CD4-positive, alpha-beta T cell treated with Interleukin-1 beta for 1 hour (primary cell): ENCODE data around the gene TRAPPC6A.
A peak's percentile ranks its signal among the peaks of the same experiment; 100 is the strongest.

Source experiments
- DNase-seq, 2 donors: peaks; one replicate each; pipeline ENCODE4 v3.0.0-alpha.2; 2020 to 2022

TRAPPC6A gene, protein sequence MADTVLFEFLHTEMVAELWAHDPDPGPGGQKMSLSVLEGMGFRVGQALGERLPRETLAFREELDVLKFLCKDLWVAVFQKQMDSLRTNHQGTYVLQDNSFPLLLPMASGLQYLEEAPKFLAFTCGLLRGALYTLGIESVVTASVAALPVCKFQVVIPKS

DNA sequence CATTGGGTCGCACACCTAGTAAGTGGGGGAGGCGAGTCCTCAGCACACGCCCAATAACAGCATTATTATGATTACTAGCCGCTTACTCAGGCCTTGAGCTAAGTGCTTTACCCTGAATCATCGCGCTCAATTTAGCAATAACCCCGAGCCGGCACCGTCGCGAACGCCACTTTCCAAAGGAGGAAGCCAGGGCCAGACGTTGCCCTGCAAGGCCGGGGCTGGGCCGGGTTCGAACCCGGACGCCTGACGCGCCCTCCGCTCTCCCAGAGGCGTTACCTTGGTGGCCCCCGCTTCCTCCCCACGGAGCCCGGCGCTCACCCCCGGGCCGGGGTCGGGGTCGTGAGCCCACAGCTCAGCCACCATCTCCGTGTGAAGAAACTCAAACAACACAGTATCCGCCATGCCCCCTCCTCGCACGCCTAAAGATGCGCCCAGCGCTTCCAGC is at the start of gene TRAPPC6A:
Gene TRAPPC6A, minus strand, starts transcription at position 421 of the 445 bp plus-strand sequence. Its CDS starts 19 bp downstream, at position 402.
- no peak for DNase-seq

DNA sequence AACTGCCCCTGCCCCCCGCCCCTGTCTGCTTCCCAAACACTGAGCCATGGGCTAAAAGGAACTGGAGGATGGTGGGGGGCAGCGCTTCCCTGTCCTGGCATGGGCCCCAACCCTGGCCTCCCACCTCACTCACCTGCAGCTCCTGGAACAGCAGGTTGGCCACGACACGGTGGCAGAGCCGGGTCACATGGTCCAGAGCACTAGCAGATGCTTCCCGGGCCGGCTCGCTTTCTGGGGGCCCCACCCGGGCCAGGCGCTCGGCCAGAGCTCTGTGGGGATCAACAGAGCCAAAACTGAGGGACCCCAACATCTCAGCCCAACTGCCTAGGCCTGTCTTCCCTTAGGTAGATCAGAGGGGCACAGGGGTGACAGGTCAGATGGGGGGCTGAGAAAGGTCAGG is 46.6 kb upstream of the TRAPPC6A start:
- no peak for DNase-seq

DNA sequence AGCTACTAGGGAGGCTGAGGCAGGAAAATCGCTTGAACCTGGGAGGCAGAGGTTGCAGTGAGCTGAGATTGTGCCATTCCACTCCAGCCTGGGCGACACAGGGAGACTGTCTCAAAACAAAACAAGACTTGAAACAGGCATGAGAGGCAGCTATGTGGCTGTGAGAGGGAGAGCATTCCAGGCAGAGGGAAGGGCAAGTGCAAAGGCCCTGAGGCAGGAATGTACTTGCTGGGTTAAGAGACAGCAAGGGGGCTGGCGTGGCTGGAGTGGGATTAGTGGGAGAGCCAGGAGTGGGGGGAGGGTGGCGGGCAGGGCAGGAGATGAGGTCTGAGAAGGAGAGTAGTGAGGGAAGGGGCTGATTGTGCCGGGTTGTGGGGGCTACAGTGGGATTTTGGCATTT is 45.8 kb upstream of the TRAPPC6A start:
- no peak for DNase-seq

DNA sequence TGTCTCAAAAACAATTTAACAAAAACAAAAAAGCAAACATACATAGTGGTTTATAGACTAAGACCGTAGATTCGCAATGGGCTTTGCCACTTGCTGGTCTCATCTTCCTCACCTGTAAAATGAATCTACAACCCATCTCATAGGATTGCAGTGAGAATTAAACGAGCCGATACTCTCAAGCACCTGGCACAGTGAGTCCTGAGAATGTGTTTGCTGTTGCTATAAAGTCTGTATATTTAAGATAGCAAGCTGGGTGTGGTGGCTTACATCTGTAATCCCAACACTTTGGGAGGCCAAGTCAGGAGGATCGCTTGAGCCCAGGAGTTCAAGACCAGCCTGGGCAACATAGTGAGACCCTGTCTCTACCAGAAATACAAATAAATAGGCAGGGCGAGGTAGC is 44.7 kb upstream of the TRAPPC6A start:
- no peak for DNase-seq

DNA sequence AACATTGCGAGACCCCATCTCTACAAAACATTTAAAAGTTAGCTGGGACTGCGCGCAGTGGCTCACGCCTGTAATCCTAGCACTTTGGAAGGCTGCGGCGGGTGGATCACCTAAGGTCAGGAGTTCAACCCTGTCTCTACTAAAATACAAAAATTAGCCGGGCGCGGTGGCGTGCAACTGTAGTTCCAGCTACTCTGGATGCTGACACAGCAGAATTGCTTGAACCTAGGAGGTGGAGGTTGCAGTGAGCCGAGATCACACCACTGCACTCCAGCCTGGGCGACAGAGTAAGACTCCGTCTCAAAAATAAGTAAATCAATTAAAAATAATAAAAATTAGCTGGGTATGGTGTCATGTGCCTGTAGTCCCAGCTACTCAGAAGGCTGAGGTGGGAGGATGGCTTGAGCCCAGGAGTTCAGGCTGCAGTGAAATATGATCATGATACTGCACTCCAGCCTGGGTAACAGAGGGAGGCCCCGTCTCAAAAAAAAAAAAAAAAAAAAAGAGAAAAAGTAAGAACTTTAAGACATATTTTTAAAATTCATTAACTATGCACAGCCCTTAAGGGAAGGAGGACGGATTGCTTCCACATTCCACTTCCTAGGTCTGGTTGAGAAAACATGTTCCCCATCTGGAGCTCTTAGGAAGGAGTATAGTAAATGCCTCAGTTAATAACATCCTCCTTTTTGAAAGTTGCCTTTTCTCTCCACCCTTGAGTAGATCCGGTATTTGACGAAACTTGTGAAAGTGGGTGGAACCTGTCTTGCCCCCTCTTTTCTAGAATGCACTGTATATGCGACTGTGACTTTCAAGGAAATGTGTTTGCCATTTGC is 41.1 kb upstream of the TRAPPC6A start:
- DNase-seq = no peak

DNA sequence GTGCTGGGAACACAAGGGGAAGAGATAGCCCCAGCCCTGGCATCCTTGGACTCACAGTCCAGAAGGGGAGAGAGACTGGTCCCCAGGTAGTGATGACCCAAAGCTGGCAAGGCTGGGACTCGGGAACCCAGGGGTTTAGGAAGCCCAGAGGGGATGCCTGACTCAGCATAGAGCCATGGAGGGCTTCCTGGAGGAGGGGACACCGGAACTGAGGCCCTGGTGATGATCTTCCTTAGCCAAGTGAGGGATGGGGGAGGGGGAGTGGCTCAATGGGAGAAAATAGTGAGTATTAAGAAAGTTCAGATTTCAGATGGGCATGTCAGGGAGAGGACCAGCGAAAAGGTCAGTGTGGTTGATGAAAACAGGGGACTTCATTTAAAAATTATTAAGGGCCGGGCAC is 40.4 kb upstream of the TRAPPC6A start:
- DNase-seq = no peak

DNA sequence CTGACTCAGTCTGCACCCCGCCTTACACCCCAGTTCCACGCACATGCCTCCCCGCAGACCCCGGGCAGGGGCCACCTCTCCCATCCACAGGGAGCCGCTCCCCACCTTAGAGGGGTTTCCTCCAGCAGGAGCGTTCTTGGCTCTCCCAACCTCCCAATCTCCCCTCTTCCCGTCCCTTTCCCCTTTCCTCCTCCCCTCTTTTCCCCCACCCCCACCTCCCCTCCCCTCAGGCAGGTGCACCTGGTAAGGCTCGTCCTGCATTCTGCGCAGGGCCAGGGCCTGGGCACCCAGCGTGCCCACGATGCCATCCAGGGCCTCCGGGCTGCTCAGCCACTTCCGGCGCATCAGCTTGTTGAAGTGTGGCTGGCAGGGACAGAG is 39.9 kb upstream of the TRAPPC6A start:
- no peak for DNase-seq

DNA sequence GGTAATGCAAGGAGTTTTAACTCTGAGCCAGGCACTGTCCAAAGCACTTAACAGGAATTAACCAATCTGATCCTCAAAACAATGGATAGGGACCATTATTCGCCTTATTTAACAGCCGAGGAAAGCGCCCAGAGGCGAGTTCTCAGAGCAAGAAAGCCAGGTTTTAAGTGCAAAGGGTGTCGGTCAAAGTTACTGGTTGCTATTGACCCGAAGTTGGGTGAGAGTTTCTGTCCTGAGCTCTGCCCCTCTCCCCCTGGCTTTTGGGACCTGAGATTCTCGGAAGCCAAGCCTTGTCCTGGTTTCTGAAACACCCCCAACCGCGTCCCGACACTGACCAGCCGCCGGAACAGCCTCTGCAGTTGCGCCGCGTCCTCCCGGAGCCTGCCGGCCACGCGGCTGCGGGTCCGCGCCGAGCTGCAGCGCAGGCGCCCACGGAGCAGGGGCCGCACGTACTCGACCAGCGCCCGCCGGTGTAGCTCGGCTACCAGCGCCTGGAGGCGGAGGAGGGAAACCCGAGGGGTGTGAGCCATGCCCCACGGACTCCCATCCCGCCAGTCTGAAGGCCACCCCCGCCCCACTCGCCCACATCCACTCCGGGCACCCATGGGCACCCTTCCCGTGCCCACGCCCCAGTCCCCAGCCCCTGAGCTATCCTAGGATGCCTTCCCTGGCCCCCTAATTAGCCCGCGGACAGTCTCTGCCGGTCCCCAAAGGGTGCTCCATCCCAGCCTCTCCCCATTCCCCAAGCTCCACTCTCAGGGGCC is 39.3 kb upstream of the TRAPPC6A start:
- DNase-seq = no peak

DNA sequence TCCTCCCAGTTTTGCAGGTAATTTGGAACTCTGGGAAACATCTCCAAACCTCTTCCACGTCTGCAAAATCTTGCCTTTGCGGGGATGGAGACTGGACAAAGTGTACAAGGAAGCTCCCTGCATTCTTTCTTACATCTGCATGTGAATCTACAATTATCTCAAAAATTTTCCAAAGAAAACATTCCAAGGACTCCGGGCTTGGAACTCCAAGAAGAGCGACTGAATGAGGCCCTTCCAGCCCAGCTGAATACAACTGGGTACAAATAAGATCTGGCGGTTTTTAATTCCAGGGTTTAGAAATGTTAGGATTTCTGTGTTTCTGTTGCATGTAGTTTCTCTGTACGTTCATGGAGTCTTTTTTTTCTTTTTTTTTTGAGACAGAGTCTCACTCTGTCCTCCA is 38.6 kb upstream of the TRAPPC6A start:
- no peak for DNase-seq

DNA sequence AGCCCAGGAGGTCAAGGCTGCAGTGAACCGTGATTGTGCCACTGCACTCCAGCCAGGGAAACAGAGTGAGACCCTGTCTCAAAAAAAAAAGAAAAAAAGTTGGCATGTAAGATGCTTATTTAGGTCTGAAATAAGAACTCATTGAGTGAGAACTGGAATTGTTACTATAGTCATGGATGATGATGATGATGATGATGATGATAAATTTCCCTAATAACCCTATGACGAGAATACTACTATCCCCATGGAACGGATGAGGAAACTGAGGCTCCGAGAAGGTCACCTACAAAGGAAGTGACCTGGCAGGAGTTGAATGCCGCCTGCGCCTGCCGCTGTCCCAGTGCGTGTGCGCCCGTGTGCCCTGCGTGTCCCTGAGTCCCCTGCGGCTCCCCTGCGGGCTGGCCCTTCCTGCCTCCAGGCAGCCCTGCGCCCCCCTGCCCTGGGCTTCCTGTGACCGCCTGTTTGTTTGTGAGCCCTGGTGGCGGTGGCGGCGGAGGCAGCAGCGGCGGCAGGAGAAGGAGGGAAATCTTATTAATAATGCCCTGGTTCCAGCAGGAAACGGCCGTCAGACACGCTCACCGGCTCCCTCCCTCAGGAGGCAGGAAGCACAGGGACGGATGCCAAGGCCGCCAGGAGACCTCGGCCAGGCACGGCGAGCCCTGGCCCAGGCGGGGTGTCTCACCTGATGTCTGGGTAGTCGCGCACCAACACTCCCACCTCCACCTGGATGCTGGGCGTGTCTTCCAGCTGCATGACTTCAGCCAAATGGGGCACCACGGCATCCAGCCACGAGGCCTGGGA is 37.6 kb upstream of the TRAPPC6A start:
- no peak for DNase-seq

DNA sequence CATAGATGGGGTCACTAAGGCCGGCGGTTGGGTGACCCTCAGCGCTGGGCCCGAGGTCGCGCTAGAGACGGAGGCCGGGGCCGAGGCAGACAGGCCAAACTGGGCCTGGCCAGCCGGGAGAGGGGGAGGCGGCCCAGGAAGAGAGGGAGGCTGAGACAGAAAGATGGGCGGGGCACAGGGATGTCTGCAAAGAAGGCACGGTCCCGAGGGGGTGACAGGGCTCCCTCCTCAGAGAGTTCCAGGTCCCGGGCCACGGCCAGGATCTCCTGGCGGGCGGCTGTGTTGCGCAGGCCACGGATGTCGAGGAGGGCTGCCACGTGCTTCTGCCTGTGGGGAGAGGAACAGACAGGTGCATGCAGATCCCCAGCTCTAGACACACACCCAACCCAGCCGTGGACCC is 35.0 kb upstream of the TRAPPC6A start:
- no peak for DNase-seq

DNA sequence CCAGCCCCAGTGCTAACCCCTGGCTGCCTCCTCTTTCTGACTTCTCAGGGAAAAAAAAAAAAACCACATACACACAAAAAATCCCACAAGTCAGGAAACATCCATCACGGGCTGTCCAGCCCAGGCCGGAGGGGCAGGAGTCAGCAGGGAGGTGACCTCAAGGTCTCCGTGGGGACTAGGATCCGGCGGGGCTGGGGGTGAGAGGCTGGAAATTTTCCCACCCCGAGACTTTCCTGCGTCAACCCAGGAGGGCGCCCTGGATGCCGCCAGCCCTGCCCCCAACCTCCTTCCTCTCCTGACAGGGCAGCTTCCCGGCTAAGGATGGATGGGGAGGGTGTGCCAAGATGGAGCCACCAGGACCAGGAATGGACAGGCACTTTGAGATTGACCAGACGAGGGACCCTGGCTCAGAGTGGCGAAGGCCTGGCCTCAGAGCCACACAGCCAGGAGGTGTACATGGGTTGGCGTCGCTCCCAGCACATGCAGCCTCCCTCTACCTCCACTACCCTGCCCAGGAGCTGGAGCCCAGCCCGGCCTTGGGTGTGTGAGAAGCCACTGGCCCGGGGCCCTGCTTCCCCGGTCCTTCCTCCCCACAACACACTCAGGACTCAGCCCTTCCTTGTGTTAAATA is 33.8 kb upstream of the TRAPPC6A start:
- no peak for DNase-seq

DNA sequence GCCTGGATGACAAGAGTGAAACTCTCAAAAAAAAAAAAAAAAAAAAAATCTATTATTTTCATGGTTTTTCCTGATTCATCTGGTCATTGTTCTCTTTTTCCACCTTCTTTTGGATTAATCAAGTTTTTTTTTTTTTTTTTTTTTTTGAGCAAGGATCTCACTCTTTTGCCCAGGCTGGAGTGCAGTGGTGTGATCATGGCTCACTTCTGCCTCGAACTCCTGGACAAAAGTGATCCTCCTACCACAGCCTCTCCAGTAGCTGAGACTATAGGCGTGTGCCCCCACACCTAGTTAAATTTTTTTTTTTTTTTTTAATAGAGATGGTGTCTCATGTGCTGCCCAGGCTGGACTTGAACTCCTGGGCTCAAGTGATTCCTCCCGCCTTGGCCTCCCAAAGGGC is 28.3 kb upstream of the TRAPPC6A start:
- no peak for DNase-seq

DNA sequence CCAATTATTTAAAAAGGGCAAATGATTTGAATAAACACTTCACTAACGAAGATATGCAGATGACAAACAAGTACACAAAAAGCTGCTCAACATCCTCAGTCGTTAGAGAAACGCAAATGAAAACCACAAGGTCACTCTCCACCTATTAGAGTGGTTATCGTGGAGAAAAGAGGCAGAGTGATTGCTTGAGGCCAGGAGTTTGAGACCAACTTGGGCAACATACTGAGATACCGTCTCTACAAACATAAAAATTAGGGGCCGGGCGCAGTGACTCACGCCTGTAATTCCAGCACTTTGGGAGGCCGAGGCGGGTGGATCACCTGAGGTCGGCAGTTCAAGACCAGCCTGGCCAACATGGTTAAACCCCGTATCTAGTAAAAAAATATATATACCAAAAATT is 27.8 kb upstream of the TRAPPC6A start:
- no peak for DNase-seq

DNA sequence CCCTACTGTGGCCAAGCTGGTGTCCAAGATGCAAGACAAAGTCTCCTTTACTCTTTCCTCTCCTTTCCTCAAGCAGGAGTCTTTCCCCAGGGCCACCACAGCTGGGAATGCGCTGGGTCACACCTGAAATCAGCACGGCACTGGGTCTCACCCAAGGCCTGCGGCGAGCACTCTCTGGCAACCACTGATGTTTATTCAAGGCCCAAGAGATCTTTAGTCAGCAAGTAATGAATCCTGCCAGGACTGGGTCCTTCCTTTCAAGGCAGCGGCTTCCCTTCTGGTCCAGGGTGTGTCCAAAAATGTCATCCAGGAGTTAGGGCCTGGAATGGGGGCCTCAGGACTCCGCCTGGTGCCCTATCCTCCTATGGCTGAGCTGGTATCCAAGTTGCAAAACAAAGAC is 24.6 kb upstream of the TRAPPC6A start:
- no peak for DNase-seq

DNA sequence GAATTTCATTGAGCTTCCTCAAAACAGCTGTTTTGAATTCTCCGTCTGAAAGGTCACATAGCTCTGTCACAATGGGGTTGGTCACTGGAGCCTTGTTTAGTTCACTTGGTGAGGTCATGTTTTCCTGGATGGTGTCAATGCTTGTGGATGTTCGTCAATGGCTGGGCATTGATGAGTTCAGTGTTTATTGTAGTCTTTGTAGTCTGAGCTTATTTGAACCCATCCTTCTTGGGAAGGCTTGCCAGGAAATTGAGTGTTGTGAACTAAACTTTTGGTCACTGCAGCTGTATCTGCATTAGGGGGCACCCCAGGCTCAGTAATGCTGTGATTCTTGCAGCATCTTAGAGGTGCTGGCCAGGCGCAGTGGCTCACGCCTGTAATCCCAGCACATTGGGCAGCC is 22.5 kb upstream of the TRAPPC6A start:
- no peak for DNase-seq

DNA sequence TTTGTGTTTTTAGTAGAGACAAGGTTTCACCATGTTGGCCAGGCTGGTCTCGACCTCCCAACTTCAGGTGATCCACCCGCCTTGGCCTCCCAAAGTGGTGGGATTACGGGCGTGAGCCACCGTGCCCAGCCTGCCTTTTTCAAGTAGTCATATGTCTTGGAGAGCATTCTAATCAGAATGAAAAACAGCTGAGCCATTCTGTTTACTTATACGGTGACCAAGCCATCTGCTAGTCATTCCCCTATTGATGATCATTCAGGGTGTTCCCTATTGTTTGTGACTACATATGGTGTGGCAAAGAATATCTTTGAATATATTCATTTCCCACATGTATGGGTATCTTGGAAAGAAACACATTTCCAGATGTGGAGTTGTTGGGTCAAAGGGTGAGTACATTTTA is 17.7 kb upstream of the TRAPPC6A start:
- no peak for DNase-seq

DNA sequence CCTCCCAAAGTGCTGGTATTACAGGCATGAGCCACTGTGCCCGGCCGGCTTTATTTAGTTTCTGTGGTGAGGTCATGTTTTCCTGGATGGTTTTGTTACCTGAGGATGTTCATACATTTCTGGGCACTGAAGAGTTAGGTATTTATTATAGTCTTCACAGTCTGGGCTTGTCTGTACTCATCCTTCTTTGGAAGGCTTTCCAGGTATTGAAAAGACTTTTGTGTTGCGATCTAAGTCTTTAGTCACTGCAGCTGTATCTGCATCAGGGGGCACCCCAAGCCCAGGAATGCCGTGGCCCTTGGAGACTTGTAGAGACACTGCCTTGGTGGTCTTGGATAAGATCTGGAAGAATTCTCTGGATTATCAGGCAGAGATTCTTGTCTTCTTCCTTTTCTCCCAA is 13.3 kb upstream of the TRAPPC6A start:
- no peak for DNase-seq

DNA sequence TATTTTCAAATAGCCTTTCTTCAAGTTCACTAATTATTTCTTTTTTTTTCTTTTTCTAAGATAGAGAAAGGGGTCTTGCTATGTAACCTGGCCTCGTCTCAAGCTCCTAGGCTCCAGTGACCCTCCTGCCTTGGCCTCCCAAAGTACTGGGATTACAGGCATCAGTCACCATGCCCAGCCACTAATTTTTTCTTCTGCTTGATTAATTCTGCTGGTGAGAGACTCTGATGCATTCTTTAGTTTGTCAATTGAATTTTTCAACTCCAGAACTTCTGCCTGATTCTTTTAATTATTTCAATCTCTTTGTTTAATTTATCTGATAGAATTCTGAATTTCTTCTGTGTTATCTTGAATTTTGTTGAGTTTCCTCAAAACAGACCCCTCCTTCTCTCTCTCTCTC is 11.9 kb upstream of the TRAPPC6A start:
- DNase-seq = no peak

DNA sequence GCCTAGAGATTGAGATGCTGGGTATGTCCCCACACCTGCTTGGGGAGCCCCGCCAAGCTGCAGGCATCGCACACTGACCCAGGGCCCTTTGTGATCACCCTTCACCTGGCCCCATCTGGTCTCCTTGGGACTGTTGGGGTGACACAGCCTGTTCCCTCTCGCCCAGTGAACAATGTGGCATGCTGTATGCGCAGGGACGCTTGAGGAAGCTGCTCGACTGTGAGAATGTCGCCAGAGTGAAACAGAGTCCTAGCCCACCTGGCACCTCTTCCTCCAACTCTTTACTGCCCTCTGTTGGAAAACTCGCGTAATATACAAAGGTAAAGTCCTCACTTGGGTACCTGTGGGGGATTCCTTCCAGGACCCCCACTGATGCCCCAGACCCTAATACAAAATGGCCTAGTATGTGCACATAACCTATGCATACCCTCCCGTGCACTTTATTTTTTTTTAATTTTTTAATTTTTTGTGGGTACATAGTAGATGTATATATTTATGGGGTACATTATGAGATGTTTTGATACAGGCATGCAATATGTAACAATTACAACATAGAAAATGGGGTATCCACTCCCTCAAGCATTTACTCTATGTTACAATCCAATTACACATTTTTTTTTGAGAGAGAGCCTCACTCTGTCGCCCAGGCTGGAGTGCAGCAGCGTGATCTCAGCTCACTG is 9.5 kb upstream of the TRAPPC6A start:
- DNase-seq = peak; percentile 31 to 61

DNA sequence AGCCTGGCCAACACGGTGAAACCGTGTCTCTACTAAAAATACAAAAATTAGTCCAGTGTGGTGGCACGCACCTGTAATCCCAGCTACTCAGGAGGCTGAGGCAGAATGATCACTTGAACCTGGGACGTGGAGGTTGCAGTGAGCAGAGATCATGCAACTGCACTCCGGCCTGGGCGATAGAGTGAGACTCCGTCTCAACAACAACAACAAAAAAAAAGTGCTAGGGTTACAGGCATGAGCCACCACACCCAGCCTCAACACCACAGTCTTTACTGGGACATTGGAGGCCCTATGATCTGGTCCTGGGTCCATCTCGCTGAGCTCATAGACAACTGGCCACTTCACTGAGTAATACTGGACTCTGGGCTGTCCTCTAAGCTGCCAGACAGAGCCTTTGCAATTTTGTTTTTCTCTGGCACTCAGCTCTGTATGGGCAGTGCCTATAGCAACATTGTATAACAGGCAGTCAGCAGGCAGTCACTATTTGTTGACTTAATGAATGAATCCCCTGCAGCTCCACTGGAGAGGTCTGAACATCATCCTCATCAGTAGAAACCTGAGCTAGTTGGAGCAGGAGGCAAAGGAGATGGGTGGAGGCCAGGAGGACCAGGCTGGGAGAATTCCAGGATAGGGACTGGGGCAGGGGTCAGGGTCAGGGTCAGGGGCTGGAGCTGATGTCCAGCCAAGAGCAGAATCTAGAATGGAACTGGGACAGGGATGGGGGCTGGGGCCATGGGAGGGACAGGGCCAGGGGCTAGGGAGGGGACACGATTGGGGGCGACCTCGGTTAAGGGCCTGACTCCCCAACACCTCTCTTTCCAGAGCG is 8.7 kb upstream of the TRAPPC6A start:
- no peak for DNase-seq
